Ovary (tissue), 3 donors: ENCODE results near the gene ZNF367.

Source experiments
- EP300 ChIP-seq: sonication (generic); formaldehyde crosslinking; IDR thresholded peaks from one replicate; pipeline ENCODE4 v1.6.1; 2017; ENCODE audit warnings: antibody characterized with exemption
- POLR2A ChIP-seq: fragments of 450-650 bp; IDR thresholded peaks from one replicate; pipeline ENCODE4 v1.6.1; 2017; ENCODE audit warnings: antibody characterized with exemption, mild to moderate bottlenecking, moderate library complexity
- TF ChIP-seq, protein P1 (sequence below), 3 donors: fragments of 450-650 bp in 2 of 3; fragments of 200-600 bp in 1 of 3; IDR thresholded peaks; one replicate each; pipeline versions ENCODE4 v1.5.1 to v1.8.0; 2016 to 2022; ENCODE audit warnings: antibody characterized with exemption in 3 of 3, mild to moderate bottlenecking in 1 of 3
- donor health status: DM: no; HTN: no; CAD: no.

DNA sequence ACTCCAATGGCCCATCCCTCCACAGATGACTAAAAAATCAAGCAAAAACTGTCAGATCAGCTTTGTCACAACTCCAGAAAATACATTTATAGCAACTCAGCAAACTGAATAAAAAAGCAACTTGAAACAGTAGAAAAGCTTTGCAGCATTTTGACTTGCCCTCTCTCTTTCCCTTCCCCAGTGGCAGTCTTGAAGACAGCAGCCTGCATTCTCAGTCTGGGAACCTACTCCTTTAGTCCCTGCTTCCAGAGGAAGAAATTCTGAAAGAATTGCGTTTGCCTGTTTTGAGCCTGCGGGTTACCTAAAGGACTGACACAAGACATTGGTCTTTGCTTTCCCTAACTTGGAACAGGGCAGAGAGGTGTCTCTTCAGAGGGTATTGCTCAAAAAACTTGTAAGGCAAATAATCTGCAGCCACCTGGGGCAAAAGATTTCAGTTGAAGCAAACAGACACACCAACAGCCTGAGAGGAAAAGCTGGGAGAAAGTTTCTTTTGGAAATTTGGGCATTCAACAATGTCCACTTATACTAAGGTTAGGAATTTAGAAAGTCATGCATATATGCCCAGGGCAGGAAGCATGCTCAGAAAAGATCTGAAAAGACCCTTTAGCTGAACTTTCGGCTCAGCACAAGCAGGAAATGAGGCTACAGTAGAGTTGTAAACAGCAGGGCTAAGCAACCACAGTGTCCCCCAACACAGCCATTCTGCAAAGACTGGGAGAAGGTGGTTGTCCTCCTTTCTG, 19.4 kb downstream of the ZNF367 start:
- TF ChIP-seq, protein P1, sequence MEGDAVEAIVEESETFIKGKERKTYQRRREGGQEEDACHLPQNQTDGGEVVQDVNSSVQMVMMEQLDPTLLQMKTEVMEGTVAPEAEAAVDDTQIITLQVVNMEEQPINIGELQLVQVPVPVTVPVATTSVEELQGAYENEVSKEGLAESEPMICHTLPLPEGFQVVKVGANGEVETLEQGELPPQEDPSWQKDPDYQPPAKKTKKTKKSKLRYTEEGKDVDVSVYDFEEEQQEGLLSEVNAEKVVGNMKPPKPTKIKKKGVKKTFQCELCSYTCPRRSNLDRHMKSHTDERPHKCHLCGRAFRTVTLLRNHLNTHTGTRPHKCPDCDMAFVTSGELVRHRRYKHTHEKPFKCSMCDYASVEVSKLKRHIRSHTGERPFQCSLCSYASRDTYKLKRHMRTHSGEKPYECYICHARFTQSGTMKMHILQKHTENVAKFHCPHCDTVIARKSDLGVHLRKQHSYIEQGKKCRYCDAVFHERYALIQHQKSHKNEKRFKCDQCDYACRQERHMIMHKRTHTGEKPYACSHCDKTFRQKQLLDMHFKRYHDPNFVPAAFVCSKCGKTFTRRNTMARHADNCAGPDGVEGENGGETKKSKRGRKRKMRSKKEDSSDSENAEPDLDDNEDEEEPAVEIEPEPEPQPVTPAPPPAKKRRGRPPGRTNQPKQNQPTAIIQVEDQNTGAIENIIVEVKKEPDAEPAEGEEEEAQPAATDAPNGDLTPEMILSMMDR (IDR thresholded peaks at IDR 0.05) = no peak
- no peak for TF ChIP-seq POLR2A
- TF ChIP-seq EP300 = no peak
